CD4-positive, alpha-beta memory T cell (primary cell): Measurements from ENCODE around the gene TATDN3. TPM values are rescaled to one million over a fixed set of nuclear protein-coding genes. Genes with fewer than 3 reads are reported as not detected.

Experiments
- CTCF ChIA-PET: fragments of 350-600 bp; sonication (Branson Sonifier 250); formaldehyde crosslinking; loops from one replicate; lab custom pipeline; 2021; ENCODE audit warnings: inconsistent platforms; ENCODE audit not compliant: partially characterized antibody; lab: Charles Lee
- POLR2A ChIA-PET: fragments of 350-600 bp; sonication (Branson Sonifier 250); formaldehyde crosslinking; loops from one replicate; lab custom pipeline; 2021; ENCODE audit not compliant: partially characterized antibody; lab: Charles Lee
- DNase-seq, 5 donors: peaks; one replicate each; pipeline versions ENCODE4 v3.0.0 to v3.0.0-alpha.2; 2020 to 2022; ENCODE audit warnings: mixed read lengths in 1 of 5
- H3K27ac ChIP-seq: one replicate; pipeline ENCODE4 v1.7.0; 2013; ENCODE audit warnings: low read depth, low read length
- H3K27me3 ChIP-seq: 2 replicates; pipeline ENCODE4 v1.7.0; 2013; ENCODE audit warnings: mild to moderate bottlenecking, low read length, moderate library complexity; ENCODE audit not compliant: insufficient read depth
- H3K36me3 ChIP-seq: 2 replicates; pipeline ENCODE4 v1.7.0; 2013; ENCODE audit warnings: mild to moderate bottlenecking, low read length, moderate library complexity; ENCODE audit not compliant: insufficient read depth
- H3K4me1 ChIP-seq: 2 replicates; pipeline ENCODE4 v1.7.0; 2013; ENCODE audit warnings: mild to moderate bottlenecking, low read length, moderate library complexity; ENCODE audit not compliant: insufficient read depth
- H3K4me3 ChIP-seq, 2 donors: one replicate each; pipeline ENCODE4 v1.7.0; 2013; ENCODE audit warnings: low read length in 2 of 2, mild to moderate bottlenecking in 1 of 2
- H3K9me3 ChIP-seq, 2 donors: one replicate each; pipeline ENCODE4 v1.7.0; 2013; ENCODE audit warnings: low read length in 2 of 2, control low read depth in 1 of 2; ENCODE audit not compliant: control insufficient read depth in 1 of 2
- H3K27ac Mint-ChIP-seq, 7 donors: one replicate each; pipeline ENCODE4 v1.8.0; 2020 to 2021; ENCODE audit warnings: mixed read lengths in 7 of 7, mild to moderate bottlenecking in 6 of 7, inconsistent platforms in 3 of 7, moderate library complexity in 3 of 7
- H3K27me3 Mint-ChIP-seq, 2 donors: one replicate each; pipeline ENCODE4 v1.8.0; 2020 to 2021; ENCODE audit warnings: mixed read lengths in 2 of 2
- H3K36me3 Mint-ChIP-seq, 2 donors: one replicate each; pipeline ENCODE4 v1.8.0; 2020 to 2021; ENCODE audit warnings: mixed read lengths in 2 of 2, inconsistent platforms in 1 of 2, mild to moderate bottlenecking in 1 of 2
- H3K4me1 Mint-ChIP-seq, 4 donors: one replicate each; pipeline ENCODE4 v1.8.0; 2020 to 2021; ENCODE audit warnings: mixed read lengths in 4 of 4, mild to moderate bottlenecking in 1 of 4
- H3K4me3 Mint-ChIP-seq, 8 donors: one replicate each; pipeline ENCODE4 v1.8.0; 2020 to 2021; ENCODE audit warnings: mixed read lengths in 8 of 8, mild to moderate bottlenecking in 7 of 8, moderate library complexity in 6 of 8, inconsistent platforms in 3 of 8
- H3K9me3 Mint-ChIP-seq, 8 donors: one replicate each; pipeline ENCODE4 v1.8.0; 2020 to 2021; ENCODE audit warnings: mixed read lengths in 8 of 8, mild to moderate bottlenecking in 5 of 8, inconsistent platforms in 3 of 8, moderate library complexity in 1 of 8
- intact Hi-C: fragments of 100-400 bp; cut with micrococcal nuclease; formaldehyde crosslinking; loops from one replicate; pipeline ENCODE4 v1.15.1; 2023
- polyA plus RNA-seq, 2 donors: library from polyadenylated mRNA; unstranded; fragments of 300-500 nt; fragmentation: Illumina TruSeq; gene quantifications; one replicate each; pipeline ENCODE4 v1.2.3, GENCODE V29; 2021
- total RNA-seq, 2 experiments: library from RNA; stranded (reverse); gene quantifications; one replicate each; pipeline ENCODE4 v1.2.3, GENCODE V29; 2021

Gene TATDN3
- total and polyA plus RNA-seq, 4 experiments from 2014 or later: 13.8 to 18.9 (median 17.8) TPM

DNA sequence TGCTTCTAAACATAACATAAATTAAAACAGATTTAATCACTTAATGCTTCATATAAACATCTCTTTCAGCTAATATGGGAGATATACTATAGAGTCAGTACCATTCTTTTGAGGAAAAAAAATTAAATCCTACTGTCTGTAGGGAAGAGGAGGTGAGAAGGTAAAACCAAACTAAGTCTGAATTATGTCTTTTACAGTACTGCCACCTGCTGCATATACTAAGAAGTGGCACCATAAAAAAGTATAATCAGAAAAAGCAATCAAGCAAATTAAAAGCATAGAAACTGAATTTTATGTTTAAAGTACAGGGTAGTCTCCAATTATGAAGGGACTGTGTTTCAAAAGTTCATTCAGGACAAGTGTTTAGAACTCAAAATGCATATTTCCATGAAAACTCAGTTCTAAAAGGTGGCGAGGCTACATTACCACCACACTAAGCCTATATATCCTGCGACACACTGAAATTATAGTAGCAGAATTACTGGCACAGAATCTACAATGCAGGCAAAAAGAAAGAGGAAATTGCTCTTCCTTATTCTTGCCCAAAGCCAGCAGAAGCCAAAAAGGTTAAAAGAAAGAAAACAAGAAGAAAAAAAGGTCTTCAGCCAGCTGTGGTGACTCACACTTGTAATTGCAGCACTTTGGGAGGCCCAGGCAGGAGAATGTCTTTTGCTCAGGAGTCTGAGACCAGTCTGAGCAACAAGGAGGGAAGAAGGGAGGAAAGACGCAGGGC lies 9.1 kb upstream of the TATDN3 start:
- peaks cover 45 to 50% of the 10 kb centered on the region in 2 donors for H3K36me3 Mint-ChIP-seq
- peak overlapping the region in 1 of 8 donors; percentile 10 for H3K4me3 Mint-ChIP-seq
- Histone ChIP-seq H3K4me3 (no peak overlapping the region), H3K36me3 (peaks cover 11% of the 10 kb centered on the region), H3K27ac (no peak overlapping the region), H3K9me3 (no peaks in the 10 kb centered on the region), H3K4me1 (no peaks in the 10 kb centered on the region), H3K27me3 (no peaks in the 10 kb centered on the region)
- ChIA-PET CTCF (interaction anchor here (0.8 to 4.6 kb wide), 12 partner anchors 9 to 325 kb away, joined by 3 to 67 read pairs (median 6); partner anchors contain the start of genes NSL1 and TATDN3), POLR2A (interaction anchor here (0.6 to 0.9 kb wide), 2 partner anchors 8 to 220 kb away, joined by 3 to 6 read pairs; partner anchors contain the start of genes NSL1 and TATDN3)
- peak in 4 of 5 donors; percentile 29 to 38 (median 32) for DNase-seq
- H3K4me1 Mint-ChIP-seq: peaks cover 2 to 8% (median 6%) of the 10 kb centered on the region in 4 donors
- H3K27ac Mint-ChIP-seq: peak overlapping the region in 3 of 7 donors; percentile 12 to 29 (median 17)
- intact Hi-C loops: loop anchor here (1.0 kb wide), 3 partner anchors 83 to 305 kb away; partner anchors contain the start of gene BATF3
- H3K9me3 Mint-ChIP-seq: no peaks in the 10 kb centered on the region
- H3K27me3 Mint-ChIP-seq: no peaks in the 10 kb centered on the region

DNA sequence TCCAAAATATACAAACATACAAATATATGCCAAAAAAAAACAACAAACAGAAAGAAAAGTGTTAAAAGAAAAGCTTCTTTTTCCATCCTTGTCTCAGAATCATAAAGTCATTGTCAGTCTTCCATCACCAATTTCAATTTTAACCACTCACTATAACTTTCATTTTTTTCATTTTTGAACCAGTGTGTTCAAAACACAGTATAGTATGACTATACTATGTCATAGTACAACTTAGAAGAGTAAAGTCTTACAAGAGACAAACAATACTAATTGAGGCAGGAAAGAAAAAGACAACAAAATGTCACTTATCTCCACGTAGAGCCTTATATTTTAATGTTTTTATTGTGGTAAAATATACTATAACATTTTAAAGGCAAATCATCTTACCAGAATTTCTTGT lies 7.7 kb upstream of the TATDN3 start:
- intact Hi-C loops: no loop called here
- Histone ChIP-seq H3K27me3 (no peaks in the 10 kb centered on the region), H3K9me3 (no peaks in the 10 kb centered on the region), H3K4me3 (no peak overlapping the region), H3K27ac (no peak overlapping the region), H3K4me1 (peaks cover 6% of the 10 kb centered on the region), H3K36me3 (peaks cover 11% of the 10 kb centered on the region)
- ChIA-PET POLR2A (no interaction called here), CTCF (interaction anchor here (1.2 to 4.6 kb wide), 4 partner anchors 9 to 307 kb away, joined by 4 to 28 read pairs (median 16); no protein-coding TSS in a partner anchor)
- Mint-ChIP-seq H3K27me3 (no peaks in the 10 kb centered on the region), H3K4me1 (peaks cover 4 to 12% (median 8%) of the 10 kb centered on the region in 4 donors), H3K27ac (no peak overlapping the region), H3K36me3 (peaks cover 37 to 43% of the 10 kb centered on the region in 2 donors), H3K4me3 (no peak overlapping the region), H3K9me3 (no peaks in the 10 kb centered on the region)
- DNase-seq: no peak

DNA sequence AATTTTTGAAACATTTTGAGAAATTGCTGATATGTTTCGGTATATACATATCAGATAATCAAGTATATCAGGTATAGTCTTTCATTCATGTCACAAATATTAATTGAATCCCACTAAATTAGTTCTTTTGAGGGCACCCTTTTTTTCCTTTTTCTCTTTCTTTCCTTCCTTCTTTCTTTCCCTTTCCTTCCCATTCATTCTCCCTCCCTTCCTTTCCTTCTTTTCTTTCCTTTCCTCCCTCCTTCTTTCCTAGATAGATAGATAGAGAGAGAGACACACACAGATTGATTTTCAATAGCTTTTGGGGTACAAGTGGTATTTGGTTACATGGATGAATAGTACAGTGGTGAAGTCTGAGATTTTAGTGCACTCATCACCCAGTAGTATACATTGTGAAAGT lies 5.8 kb upstream of the TATDN3 start:
- H3K27ac Mint-ChIP-seq: peak overlapping the region in 1 of 7 donors; percentile 74
- H3K36me3 ChIP-seq: peaks cover 11% of the 10 kb centered on the region
- POLR2A ChIA-PET: no interaction called here

DNA sequence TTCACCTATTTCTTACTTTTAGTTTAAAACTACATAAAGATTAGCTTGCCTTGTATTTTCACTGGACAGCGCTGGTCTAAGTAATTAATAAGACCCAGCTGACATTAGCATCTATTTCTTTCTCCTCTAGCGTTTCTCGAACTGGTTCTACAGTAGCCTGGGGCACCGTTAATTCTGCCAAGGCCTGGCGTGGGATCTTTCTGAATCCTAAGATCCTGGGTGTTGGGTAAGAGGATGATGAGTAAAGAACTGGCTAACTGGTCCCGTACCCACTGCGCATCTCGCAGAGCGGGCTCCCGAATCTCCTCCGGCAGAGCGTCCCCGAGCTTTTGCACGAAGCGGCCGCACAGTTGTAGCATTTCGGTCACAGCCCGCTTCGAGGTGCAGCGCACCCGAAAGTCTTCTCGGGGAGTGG lies 426 bp upstream of the TATDN3 start:
- Histone ChIP-seq H3K4me3 (peak overlapping the region; percentile 96 to 100), H3K27ac (peak overlapping the region; percentile 82), H3K9me3 (no peaks in the 10 kb centered on the region), H3K36me3 (no peaks in the 10 kb centered on the region), H3K4me1 (peaks cover 48% of the 10 kb centered on the region), H3K27me3 (no peaks in the 10 kb centered on the region)
- ChIA-PET POLR2A (interaction anchor here (0.7 to 3.8 kb wide), 17 partner anchors 9 to 1533 kb away, joined by 3 to 28 read pairs (median 4); partner anchors contain the start of genes ANGEL2, FLVCR1, NENF and PACC1), CTCF (interaction anchor here (1.2 to 2.6 kb wide), 7 partner anchors 10 to 335 kb away, joined by 3 to 13 read pairs (median 5); no protein-coding TSS in a partner anchor)
- Mint-ChIP-seq H3K27me3 (no peaks in the 10 kb centered on the region), H3K4me3 (peak overlapping the region; percentile 92 to 99 (median 96)), H3K27ac (peak overlapping the region; percentile 94 to 98 (median 96)), H3K9me3 (peaks cover 0 to 6% (median 0%) of the 10 kb centered on the region in 8 donors), H3K36me3 (peaks cover 19 to 26% of the 10 kb centered on the region in 2 donors), H3K4me1 (peaks cover 23 to 50% (median 36%) of the 10 kb centered on the region in 4 donors)
- DNase-seq: no peak
- intact Hi-C loops: loop anchor here (1.0 to 5.0 kb wide), 7 partner anchors 67 to 1534 kb away; partner anchors contain the start of genes ANGEL2, ATF3, DTL and FLVCR1

More for the DNA sequence above, 5.8 kb upstream of the TATDN3 start:
- no peaks in the 10 kb centered on the region for H3K27me3 Mint-ChIP-seq
- H3K27ac ChIP-seq: no peak overlapping the region
- H3K9me3 Mint-ChIP-seq: no peaks in the 10 kb centered on the region
- peaks cover 8 to 24% (median 16%) of the 10 kb centered on the region in 4 donors for H3K4me1 Mint-ChIP-seq
- no peaks in the 10 kb centered on the region for H3K9me3 ChIP-seq
- CTCF ChIA-PET: interaction anchor here (0.7 to 3.4 kb wide), 5 partner anchors 10 to 309 kb away, joined by 3 to 21 read pairs (median 7); no protein-coding TSS in a partner anchor
- peaks cover 37 to 44% of the 10 kb centered on the region in 2 donors for H3K36me3 Mint-ChIP-seq
- DNase-seq: no peak
- H3K4me3 Mint-ChIP-seq: no peak overlapping the region
- no peak overlapping the region for H3K4me3 ChIP-seq
- intact Hi-C loops: no loop called here
- peaks cover 20% of the 10 kb centered on the region for H3K4me1 ChIP-seq
- H3K27me3 ChIP-seq: no peaks in the 10 kb centered on the region

DNA sequence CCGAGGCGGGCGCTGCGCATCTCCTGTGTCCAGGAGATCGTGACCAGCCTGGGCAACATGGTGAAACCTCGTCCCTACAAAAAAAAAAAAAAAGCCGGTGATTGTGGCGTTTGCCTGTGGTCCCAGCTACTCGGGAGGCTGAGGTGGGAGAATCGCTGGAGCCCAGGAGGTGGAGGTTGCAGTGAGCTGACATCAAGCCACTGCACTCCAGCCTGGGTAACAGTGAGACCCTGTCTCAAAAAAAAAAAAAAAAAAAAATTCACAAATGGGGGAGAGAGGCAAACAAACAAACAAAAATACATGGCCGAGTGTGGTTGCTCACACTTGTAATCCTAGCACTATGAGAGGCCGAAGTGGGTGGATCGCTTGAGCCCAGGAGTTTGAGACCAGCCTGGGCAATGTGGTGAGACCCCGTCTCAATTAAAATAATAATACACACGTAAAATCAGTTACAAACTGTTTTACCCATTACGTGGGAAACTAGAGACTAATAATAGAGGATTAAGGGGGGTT lies 758 bp downstream of the TATDN3 start:
- peaks cover 23 to 50% (median 36%) of the 10 kb centered on the region in 4 donors for H3K4me1 Mint-ChIP-seq
- Histone ChIP-seq H3K4me1 (peaks cover 48% of the 10 kb centered on the region), H3K27ac (peak overlapping the region; percentile 82), H3K36me3 (peaks cover 2% of the 10 kb centered on the region), H3K9me3 (no peaks in the 10 kb centered on the region), H3K27me3 (no peaks in the 10 kb centered on the region), H3K4me3 (peak overlapping the region; percentile 96 to 100)
- H3K36me3 Mint-ChIP-seq: peaks cover 22 to 28% of the 10 kb centered on the region in 2 donors
- ChIA-PET POLR2A (interaction anchor here (0.7 to 3.8 kb wide), 7 partner anchors 16 to 360 kb away, joined by 3 to 28 read pairs (median 4); partner anchors contain the start of genes ANGEL2, FLVCR1 and NENF), CTCF (interaction anchor here (1.0 to 2.6 kb wide), 8 partner anchors 9 to 756 kb away, joined by 3 to 13 read pairs (median 5); partner anchors contain the start of gene DTL)
- DNase-seq: no peak
- intact Hi-C loops: loop anchor here (5.0 kb wide), 3 partner anchors 185 to 1535 kb away; partner anchors contain the start of genes ATF3 and RCOR3
- H3K4me3 Mint-ChIP-seq: peak overlapping the region; percentile 92 to 99 (median 96)
- peaks cover 0 to 6% (median 0%) of the 10 kb centered on the region in 8 donors for H3K9me3 Mint-ChIP-seq
- no peaks in the 10 kb centered on the region for H3K27me3 Mint-ChIP-seq
- H3K27ac Mint-ChIP-seq: peak overlapping the region; percentile 94 to 98 (median 96)

DNA sequence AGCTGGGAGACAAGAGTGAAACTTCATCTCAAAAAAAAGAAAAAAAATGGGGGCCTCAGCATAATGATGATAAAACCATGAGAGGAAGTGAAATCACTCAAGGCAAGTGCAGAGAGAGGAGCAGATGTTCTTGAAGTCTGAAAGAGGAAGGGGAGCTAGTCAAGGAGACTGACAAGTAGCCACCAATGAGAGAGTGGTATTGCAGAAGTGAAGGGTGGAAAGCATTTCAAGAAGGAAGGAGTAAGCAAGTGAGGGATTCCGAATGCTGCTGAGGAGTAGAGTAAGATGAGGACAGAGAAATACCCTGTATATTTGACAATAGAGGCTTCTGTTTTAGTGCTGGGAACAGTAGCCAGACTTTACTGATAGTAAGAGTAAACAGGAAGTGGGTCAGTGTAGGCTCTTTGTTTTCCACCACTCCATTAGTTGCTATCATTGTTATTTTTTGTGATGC lies 2.9 kb downstream of the TATDN3 start:
- no peak overlapping the region for H3K4me3 ChIP-seq

More for the DNA sequence above, 2.9 kb downstream of the TATDN3 start:
- no peaks in the 10 kb centered on the region for H3K27me3 Mint-ChIP-seq
- H3K27ac Mint-ChIP-seq: peak overlapping the region; percentile 6 to 92 (median 89)
- Histone ChIP-seq H3K27ac (no peak overlapping the region), H3K4me1 (peaks cover 40% of the 10 kb centered on the region), H3K27me3 (no peaks in the 10 kb centered on the region), H3K36me3 (peaks cover 12% of the 10 kb centered on the region), H3K9me3 (no peaks in the 10 kb centered on the region)
- peak overlapping the region; percentile 0 to 74 (median 57) for H3K4me3 Mint-ChIP-seq
- ChIA-PET POLR2A (interaction anchor here (0.7 to 3.8 kb wide), 4 partner anchors 10 to 94 kb away, joined by 3 to 28 read pairs (median 4); partner anchors contain the start of gene FLVCR1), CTCF (interaction anchor here (0.9 to 2.3 kb wide), 5 partner anchors 10 to 126 kb away, joined by 3 to 6 read pairs (median 3); partner anchors contain the start of gene FLVCR1)
- DNase-seq: peak in 3 of 5 donors; percentile 11 to 31 (median 25)
- intact Hi-C loops: loop anchor here (5.0 kb wide), 3 partner anchors 187 to 1537 kb away; partner anchors contain the start of genes ATF3 and RCOR3
- H3K4me1 Mint-ChIP-seq: peaks cover 20 to 47% (median 33%) of the 10 kb centered on the region in 4 donors
- H3K36me3 Mint-ChIP-seq: peaks cover 35 to 39% of the 10 kb centered on the region in 2 donors
- peaks cover 0 to 6% (median 0%) of the 10 kb centered on the region in 8 donors for H3K9me3 Mint-ChIP-seq
